Stimulated activated CD8-positive, alpha-beta memory T cell treated with anti-CD3 and anti-CD28 coated beads, Interleukin-15, amount 100 ng/mL, for 48 hours (primary cell): Measurements from ENCODE around the gene VSTM2B.
A peak's percentile ranks its signal among the peaks of the same experiment; 100 is the strongest.

ENCODE experiments used
- DNase-seq, 2 donors: peaks; one replicate each; pipeline ENCODE4 v3.0.0-alpha.2; 2020; ENCODE audit warnings: low read depth in 2 of 2

Gene VSTM2B

DNA sequence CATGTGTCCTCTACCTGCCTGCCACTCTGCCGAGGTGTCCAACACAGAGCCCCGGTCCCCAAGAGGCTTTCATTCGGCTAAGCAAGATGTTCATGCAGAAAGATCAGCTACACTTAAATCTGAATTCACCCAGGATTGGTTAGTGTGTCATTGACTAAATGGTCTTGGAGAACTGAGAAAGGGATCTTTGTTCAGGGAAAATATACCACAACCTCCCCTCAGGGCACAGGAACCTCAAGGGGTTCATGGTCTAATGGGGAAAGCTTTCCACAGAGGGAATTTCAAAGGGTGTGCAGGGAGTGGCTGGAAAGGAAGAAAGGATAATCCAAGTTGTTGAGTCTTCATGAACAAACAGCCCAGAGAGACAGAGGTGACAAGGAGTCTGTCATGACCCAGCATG, 65.9 kb downstream of the VSTM2B start:
- DNase-seq = no peak

GRCh38 chr19:29593869-29594268, 68.1 kb downstream of the VSTM2B start:
- DNase-seq = no peak

DNA sequence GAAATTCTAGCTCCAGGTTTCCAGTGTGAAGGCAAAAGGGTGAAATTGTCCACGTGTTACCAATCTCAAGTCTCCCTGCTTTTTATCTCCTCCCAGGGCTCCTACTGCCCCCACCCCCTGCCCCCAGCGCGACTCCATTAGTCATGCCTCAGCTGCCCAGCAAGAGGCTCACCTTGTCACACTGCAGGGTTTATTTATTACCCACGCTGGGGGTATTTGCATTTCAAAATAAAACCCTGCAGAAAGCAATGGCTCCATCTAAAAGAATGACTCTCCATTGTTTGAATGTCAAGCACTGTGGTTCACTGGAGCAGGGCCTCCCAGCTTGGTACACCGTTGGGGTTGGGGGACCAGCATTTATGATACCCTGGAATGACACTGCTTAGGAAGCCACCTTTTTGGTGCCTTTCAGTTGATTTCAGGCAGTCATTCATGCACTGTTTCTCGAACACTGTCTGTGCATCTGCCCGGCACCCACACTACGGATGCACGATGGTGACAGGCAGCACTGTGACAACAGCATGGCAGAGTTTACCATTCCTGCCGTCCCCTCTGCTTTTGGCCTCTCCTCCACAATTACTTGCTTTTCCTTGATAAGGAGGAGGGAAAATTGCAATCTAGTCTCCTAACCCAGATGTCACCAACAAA, 70.4 kb downstream of the VSTM2B start:
- no peak for DNase-seq

DNA sequence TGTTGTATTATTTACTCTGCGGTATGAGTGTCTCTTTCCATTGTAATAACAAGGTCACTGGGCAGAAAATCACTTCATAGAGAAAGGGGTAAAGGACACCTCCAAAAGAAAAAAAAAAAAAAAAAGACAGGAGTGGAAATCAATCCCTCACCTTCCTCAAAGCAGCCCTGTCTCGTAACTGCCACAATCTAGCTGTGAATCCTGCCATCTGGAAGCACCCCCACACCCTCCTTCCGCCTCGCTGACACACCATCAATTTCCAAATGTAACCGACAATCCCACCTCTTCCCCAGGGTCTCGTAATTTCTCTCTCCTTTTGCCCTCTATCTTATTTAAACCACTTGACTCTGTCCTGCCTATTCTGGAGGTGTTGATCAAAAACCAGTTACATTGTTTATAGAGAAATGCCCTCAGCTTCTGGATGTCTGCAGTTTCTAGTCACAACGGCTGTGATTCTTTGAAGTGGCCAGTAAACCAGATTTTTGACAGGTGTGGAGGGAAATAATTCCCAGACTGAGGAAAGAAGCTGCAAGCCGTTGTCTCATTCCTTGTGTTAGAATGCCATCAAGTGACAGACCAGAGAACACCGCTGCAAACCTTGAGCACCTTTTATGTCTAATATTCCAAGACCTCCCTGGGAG, 71.2 kb downstream of the VSTM2B start:
- no peak for DNase-seq

DNA sequence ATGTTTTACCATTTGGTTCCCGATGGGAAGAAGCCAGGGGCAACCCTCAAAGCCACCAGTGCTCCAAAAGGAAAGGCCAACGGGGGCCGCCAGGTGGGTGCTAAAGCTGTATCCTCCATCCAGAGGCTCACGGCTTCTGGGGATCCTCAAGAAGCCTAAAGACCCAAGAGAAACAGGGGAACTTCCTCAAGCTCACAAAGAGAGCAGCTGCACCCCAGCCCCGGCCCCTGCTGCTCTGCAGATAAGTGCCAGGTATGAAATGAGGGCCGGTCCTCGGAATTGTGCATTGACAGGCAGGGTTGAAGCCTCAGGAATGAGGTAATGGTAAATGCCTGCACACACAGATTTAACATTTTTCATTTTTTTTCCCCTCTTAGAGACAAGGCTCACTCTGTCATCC, 72.2 kb downstream of the VSTM2B start:
- DNase-seq = no peak

- no peak for DNase-seq
Measured at GRCh38 chr19:29598496-29598895, 72.7 kb downstream of the VSTM2B start.

- DNase-seq = no peak
Measured at GRCh38 chr19:29603308-29603707, 77.5 kb downstream of the VSTM2B start.

GRCh38 chr19:29605653-29606419, 80.0 kb downstream of the VSTM2B start, which contains the start of gene POP4:
Gene POP4, plus strand, starts transcription at chr19:29606283. Its CDS starts 36 bp downstream, at chr19:29606319.
- DNase-seq = peak; percentile 97

- no peak for DNase-seq
Measured at GRCh38 chr19:29606420-29606747, 80.6 kb downstream of the VSTM2B start.

GRCh38 chr19:29609636-29610035, 83.8 kb downstream of the VSTM2B start:
- no peak for DNase-seq

DNA sequence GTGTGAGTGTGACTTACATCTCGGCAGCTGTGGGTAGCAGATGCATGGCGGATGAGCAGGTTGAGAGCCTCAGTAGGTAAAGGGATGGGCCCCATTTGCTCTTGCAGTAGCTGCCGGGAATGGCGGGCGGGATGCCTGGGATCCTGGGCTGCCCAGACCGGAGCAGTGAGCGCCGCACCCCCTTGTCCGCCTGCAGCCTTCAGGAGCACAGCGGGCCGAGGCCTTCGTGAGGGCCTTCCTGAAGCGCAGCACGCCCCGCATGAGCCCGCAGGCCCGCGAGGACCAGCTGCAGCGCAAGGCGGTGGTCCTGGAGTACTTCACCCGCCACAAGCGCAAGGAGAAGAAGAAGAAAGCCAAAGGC, 84.4 kb downstream of the VSTM2B start:
- DNase-seq = no peak

DNA sequence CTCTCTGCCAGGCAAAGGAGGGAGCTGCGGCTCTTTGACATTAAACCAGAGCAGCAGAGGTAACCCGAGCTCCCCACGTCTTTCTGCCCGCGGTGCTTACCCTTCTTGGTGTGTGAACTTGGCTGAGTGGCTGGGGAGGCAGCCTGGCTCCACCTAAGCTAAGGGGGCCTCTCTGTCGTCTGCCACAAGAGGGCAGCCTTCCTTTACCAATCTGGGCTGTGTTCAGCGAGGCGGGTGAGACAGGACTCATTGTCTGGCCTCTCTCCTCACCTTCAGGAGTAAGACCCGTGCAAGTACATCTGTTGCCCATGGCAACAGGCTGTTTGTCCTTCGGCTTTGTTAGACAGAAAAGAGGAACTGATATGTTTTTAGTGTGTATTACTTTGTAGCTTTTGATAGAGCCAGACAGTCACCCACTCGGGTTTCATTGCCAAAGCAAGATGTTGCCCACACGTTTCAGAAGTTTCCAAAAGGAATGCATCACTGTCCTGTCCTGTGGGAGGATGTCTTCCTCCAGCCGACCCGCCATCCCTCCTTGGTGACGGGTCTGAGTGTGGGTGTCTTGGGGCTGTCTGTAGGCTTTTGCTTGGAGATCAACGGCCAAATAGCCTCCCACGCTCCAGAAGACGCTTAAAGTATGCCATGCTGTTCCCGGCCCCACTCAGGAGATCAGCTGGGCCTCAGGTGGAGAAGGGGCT, 84.9 kb downstream of the VSTM2B start:
- DNase-seq = peak; percentile 64 to 69

- no peak for DNase-seq
Measured at GRCh38 chr19:29612121-29612520, 86.3 kb downstream of the VSTM2B start.

- DNase-seq = no peak
Measured at GRCh38 chr19:29612801-29613595, 87.2 kb downstream of the VSTM2B start.

DNA sequence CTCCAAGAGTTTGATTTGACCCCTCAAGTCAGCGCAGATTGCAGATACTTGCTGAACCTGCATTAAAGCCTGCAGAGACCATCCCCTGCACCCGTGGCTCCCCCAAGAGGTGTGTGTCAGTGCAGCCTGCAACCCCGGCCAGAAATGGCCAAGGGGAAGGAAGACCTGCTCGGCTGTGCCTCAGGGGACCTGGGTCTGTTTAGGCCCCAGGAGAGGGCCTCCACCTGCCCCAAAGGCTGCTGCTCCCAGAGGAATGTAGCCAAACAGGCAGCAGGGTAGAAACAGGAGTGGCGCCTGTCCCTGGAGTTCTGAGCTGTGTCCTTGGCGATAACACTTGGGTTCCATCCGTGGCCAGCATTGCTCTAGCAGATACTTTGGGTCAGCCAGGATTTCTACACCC, 88.3 kb downstream of the VSTM2B start:
- no peak for DNase-seq
